ENCODE data around the gene CLDN2.

- TF ChIP-seq CTCF (IDR thresholded peaks at IDR 0.05) (peak in 5 of 6 experiments; percentile 13 to 51 (median 38)), POLR2A (IDR thresholded peaks at IDR 0.05) (no peak)
These were observed 21.7 kb upstream of the CLDN2 start for GRCh38 chrX:106898462-106898861.
